Activated CD4-positive, alpha-beta T cell treated with anti-CD3 and anti-CD28 coated beads, Interleukin-2, amount 10 ng/mL, durations not matched to agents 7 days and 5 days (primary cell): ENCODE data around the gene TAF1B. TPM values are rescaled to one million over a fixed set of nuclear protein-coding genes. Genes with fewer than 3 reads are reported as not detected.

Experiments
- CTCF ChIA-PET: fragments of 350-600 bp; sonication (Branson Sonifier 250); formaldehyde crosslinking; loops from one replicate; lab custom pipeline; 2021; ENCODE audit warnings: antibody characterized with exemption; lab: Charles Lee
- POLR2A ChIA-PET: fragments of 350-600 bp; sonication (Branson Sonifier 250); formaldehyde crosslinking; loops from one replicate; lab custom pipeline; 2021; ENCODE audit warnings: antibody characterized with exemption; lab: Charles Lee
- DNase-seq: peaks from one replicate; pipeline ENCODE4 v3.0.0-alpha.2; 2020
- H3K27ac Mint-ChIP-seq: one replicate; pipeline ENCODE4 v1.8.0; 2021; ENCODE audit warnings: mild to moderate bottlenecking, moderate library complexity, mixed read lengths
- H3K27me3 Mint-ChIP-seq: one replicate; pipeline ENCODE4 v1.8.0; 2021; ENCODE audit warnings: mixed read lengths
- H3K36me3 Mint-ChIP-seq: one replicate; pipeline ENCODE4 v1.8.0; 2021; ENCODE audit warnings: low read depth, mixed read lengths
- H3K4me1 Mint-ChIP-seq: one replicate; pipeline ENCODE4 v1.8.0; 2021; ENCODE audit warnings: mixed read lengths
- H3K4me3 Mint-ChIP-seq: one replicate; pipeline ENCODE4 v1.8.0; 2021; ENCODE audit warnings: mild to moderate bottlenecking, moderate library complexity, mixed read lengths
- H3K9me3 Mint-ChIP-seq: one replicate; pipeline ENCODE4 v1.8.0; 2021; ENCODE audit warnings: mixed read lengths
- total RNA-seq, 2 experiments: library from RNA; stranded (reverse); gene quantifications; one replicate each; pipeline ENCODE4 v1.2.3, GENCODE V29; 2021

The TAF1B gene
- total RNA-seq: 10 to 100 TPM; 30.6 to 36.2 TPM

GRCh38 chr2:9843229-9844035 lies at the start of gene TAF1B:
Gene TAF1B, plus strand, starts transcription at chr2:9843474. Its CDS starts 68 bp downstream, at chr2:9843542.
- Mint-ChIP-seq H3K27me3 (peaks cover 2% of the 10 kb centered on the region), H3K27ac (peak within 1 kb of the TSS; percentile 92), H3K4me1 (peaks cover 51% of the 10 kb centered on the region), H3K9me3 (no peaks in the 10 kb centered on the region), H3K36me3 (peaks cover 32% of the 10 kb centered on the region), H3K4me3 (peak within 1 kb of the TSS; percentile 94)
- peak; percentile 88 for DNase-seq
- POLR2A ChIA-PET: interaction anchor here (0.6 to 0.9 kb wide), 3 partner anchors 13 to 455 kb away, joined by 3 read pairs; no protein-coding TSS in a partner anchor
- CTCF ChIA-PET: interaction anchor here (0.8 to 3.1 kb wide), 21 partner anchors 9 to 272 kb away, joined by 3 to 15 read pairs (median 3); no protein-coding TSS in a partner anchor

DNA sequence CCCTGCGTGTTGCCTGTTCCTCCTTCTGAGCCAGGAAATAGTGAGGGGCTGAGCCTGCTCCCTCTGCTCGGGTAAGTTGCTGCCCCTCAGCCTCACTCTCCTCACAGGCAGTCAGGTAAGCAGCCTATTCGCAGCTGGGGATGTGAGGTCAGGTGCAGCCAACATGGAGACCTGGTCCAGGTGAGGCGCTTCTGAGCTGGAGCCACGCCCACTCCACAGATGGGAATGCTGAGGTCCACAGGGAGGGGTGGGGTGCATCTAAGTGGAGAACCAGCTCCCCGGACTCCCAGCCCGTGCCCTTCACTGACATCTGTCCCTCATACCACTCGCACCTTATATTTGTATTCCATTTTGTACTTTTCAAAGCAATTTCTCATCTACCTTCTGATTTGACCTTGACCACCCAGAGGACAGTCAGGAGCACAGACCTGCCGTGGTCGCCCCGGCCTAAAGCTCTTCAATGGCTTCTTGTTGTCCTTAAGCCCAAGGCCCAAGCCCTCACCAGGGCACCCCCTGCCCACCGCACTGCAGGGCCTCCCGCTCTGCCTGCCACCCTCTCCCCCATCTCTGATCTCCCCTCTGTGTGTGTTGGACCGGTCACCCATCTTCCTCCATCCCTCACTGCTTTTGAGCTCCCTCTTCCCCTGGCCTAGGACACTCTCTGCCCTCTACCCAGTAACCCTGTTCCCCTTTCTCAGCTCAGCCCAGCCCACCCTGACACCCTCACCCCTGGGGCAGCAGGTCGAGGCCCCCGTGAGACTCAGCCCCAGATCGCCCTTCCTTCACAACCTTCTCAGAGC lies 49.2 kb upstream of the TAF1B start:
- Mint-ChIP-seq H3K27me3 (no peaks in the 10 kb centered on the region), H3K4me3 (no peak overlapping the region)

DNA sequence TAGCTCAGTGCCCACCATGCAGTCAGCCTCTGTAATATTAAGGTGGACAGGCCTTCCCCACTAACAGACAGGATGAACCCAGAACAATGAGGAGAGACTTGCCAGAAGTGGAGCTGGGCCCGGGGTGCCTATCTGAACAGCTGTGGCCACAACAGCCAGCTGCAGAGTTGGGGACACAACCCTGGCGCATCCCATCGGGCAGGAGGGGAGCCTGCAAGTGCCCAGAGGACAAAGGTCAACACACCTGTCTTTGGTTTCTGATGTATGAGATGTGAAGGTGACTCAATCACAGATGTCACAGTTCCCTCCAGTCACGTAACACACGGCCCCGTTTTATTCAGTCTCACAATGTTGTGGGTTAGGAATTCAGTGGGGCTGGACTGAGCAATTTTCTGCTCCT lies 48.2 kb upstream of the TAF1B start:
- ChIA-PET POLR2A (no interaction called here), CTCF (interaction anchor here (0.9 to 2.4 kb wide), 3 partner anchors 9 to 24 kb away, joined by 3 to 11 read pairs (median 8); no protein-coding TSS in a partner anchor)
- peaks cover 33% of the 10 kb centered on the region for H3K4me1 Mint-ChIP-seq
- no peak for DNase-seq
- no peaks in the 10 kb centered on the region for H3K36me3 Mint-ChIP-seq
- no peaks in the 10 kb centered on the region for H3K27me3 Mint-ChIP-seq
- H3K9me3 Mint-ChIP-seq: no peaks in the 10 kb centered on the region
- H3K4me3 Mint-ChIP-seq: no peak overlapping the region
- H3K27ac Mint-ChIP-seq: no peak overlapping the region

More for the DNA sequence above, 49.2 kb upstream of the TAF1B start:
- H3K4me1 Mint-ChIP-seq: peaks cover 23% of the 10 kb centered on the region
- peaks cover under 1% of the 10 kb centered on the region for H3K36me3 Mint-ChIP-seq
- H3K27ac Mint-ChIP-seq: peak overlapping the region; percentile 31
- ChIA-PET CTCF (interaction anchor here (0.9 to 2.4 kb wide), 5 partner anchors 8 to 23 kb away, joined by 3 to 11 read pairs (median 4); no protein-coding TSS in a partner anchor), POLR2A (no interaction called here)
- no peak for DNase-seq
- peaks cover 1% of the 10 kb centered on the region for H3K9me3 Mint-ChIP-seq

- Mint-ChIP-seq H3K36me3 (no peaks in the 10 kb centered on the region), H3K4me1 (peaks cover 40% of the 10 kb centered on the region), H3K9me3 (no peaks in the 10 kb centered on the region), H3K4me3 (no peak overlapping the region), H3K27me3 (no peaks in the 10 kb centered on the region), H3K27ac (no peak overlapping the region)
- CTCF ChIA-PET: interaction anchor here (0.6 to 8.9 kb wide), 6 partner anchors 10 to 247 kb away, joined by 3 to 106 read pairs (median 6); partner anchors contain the start of gene KLF11
- POLR2A ChIA-PET: no interaction called here
- DNase-seq: no peak
Observed at GRCh38 chr2:9796056-9797010, 46.9 kb upstream of the TAF1B start.

GRCh38 chr2:9797086-9797485 lies 46.2 kb upstream of the TAF1B start:
- peaks cover 41% of the 10 kb centered on the region for H3K4me1 Mint-ChIP-seq
- no peak overlapping the region for H3K27ac Mint-ChIP-seq
- CTCF ChIA-PET: interaction anchor here (0.6 to 8.9 kb wide), 8 partner anchors 11 to 247 kb away, joined by 3 to 106 read pairs (median 3); partner anchors contain the start of gene KLF11
- POLR2A ChIA-PET: no interaction called here
- H3K36me3 Mint-ChIP-seq: no peaks in the 10 kb centered on the region
- no peak for DNase-seq
- H3K27me3 Mint-ChIP-seq: no peaks in the 10 kb centered on the region
- H3K4me3 Mint-ChIP-seq: no peak overlapping the region
- no peaks in the 10 kb centered on the region for H3K9me3 Mint-ChIP-seq

DNA sequence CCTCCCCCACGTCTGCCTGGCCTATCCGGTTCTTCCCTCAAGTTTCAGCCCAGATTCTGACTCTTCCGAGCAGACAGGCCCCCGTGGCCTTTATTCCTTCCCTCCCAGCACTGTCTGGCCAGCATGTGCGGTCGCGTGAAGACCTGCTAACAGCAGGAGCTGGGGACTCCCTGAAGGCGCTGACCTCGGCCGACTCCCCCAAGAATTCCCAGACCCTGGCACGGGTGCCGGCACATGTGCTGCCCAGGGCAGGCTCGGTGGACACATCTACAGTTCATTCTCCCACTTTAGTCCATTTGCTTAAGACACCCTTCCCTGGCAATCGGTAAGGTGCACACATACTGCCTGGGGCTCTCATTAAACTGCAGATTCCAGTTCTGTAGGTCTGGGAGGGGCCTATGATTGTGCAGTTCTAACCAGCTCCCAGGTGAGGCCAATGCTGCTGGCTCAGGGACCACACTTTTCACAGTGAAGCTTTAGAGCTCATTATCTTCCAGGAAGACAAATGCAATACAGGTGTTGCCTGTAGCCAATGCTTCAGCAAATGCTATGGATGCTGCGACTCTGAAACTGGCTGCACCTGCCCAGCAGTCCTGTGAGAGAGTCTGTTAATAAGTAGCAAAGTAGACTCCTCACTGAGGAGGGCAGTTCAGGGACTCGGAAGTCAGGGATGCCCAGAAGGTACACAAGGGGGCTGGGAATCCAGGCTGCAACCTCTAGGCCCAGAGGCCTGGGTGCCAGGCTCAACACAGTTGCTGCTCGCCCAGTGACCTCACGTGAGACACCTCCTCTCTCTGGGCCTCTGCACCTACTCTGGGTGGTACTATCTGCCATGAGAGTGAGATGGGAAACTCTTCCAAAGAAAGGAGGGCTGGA lies 45.4 kb upstream of the TAF1B start:
- Mint-ChIP-seq H3K9me3 (no peaks in the 10 kb centered on the region), H3K27me3 (no peaks in the 10 kb centered on the region), H3K4me3 (no peak overlapping the region), H3K27ac (peak overlapping the region; percentile 91), H3K4me1 (peaks cover 37% of the 10 kb centered on the region), H3K36me3 (no peaks in the 10 kb centered on the region)
- ChIA-PET CTCF (interaction anchor here (0.6 to 8.9 kb wide), 7 partner anchors 12 to 142 kb away, joined by 3 to 106 read pairs (median 3); no protein-coding TSS in a partner anchor), POLR2A (interaction anchor here (0.7 kb wide), 1 partner anchor 1229 kb away, joined by 3 read pairs; no protein-coding TSS in a partner anchor)
- no peak for DNase-seq

DNA sequence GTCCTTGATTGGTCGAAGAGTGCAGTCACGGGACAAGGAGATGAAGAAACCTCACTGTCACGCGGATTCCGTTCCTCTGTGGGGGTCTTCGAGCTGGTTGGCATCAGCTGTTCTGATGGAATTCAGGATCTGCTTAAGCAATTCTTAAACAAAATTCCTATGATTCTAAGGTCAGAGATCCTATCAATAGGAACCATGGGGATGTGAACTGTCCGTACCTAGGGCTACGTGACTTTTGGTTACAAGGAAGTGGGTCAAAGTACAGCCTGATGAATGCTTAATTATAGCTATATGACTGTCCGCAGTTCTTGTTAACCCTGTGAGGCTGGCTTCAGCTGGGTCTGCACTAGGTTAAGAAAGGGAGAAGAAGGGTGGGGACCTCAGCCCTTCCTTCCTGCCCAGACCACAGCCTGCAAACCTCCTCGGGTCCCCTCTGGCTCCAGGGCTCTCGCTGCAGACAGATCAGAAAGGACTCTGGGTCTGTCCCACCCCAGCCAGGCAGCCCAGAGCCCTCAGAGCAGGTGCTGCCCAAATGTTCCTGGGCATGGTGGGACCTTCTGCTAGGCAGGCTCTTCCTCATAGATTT lies 44.2 kb upstream of the TAF1B start:
- peaks cover 34% of the 10 kb centered on the region for H3K4me1 Mint-ChIP-seq
- POLR2A ChIA-PET: no interaction called here
- no peaks in the 10 kb centered on the region for H3K36me3 Mint-ChIP-seq
- peak; percentile 36 for DNase-seq
- H3K4me3 Mint-ChIP-seq: peak overlapping the region; percentile 60
- CTCF ChIA-PET: interaction anchor here (0.5 to 8.9 kb wide), 22 partner anchors 9 to 990 kb away, joined by 3 to 106 read pairs (median 4); no protein-coding TSS in a partner anchor
- H3K27ac Mint-ChIP-seq: peak overlapping the region; percentile 91
- H3K9me3 Mint-ChIP-seq: no peaks in the 10 kb centered on the region
- H3K27me3 Mint-ChIP-seq: no peaks in the 10 kb centered on the region

DNA sequence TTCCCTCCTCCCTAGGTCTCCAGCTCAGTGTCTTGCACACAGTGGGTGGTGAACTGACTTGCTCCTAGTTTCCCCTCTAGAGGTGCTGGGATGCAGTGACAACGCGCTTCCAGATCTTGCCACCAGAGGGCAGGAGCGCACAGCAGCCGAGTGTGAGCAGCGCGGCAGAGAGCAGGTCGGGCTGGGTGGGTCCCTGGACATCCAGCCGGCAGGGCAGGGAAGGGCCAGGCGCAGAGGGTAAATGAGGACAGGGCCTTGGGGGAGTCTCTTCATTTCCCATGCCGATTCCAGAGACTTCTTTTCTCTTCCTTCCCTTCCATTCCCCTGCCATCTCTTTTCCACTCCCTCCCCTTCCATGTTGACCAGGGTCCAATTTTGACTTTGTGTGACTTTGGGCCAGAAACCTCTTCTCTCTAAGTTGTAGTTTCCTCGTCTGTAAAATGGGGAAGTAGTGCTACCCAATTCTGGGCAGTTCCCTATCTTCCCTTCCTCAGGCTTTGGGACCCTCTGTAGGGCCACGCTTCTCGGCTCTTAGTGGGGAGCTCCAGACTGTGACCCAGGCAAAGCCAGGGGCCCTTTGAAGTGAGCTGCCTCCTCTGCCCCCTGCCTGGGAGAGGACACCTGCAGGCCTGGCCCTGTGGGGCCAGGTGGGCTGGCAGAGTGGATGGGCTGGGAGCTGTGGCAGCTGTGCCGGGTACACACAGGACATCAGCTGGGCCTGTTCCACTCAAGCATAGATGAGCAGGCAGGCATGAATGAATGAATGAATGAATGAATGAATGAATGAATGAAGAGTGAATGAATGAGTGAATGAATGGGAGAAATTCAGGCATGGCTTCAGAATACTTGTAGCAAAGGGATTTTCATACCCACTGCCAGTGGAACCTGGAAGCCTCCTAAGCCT lies 43.3 kb upstream of the TAF1B start:
- peak; percentile 86 for DNase-seq
- CTCF ChIA-PET: interaction anchor here (0.5 to 8.9 kb wide), 25 partner anchors 8 to 990 kb away, joined by 3 to 106 read pairs (median 4); no protein-coding TSS in a partner anchor
- Mint-ChIP-seq H3K9me3 (no peaks in the 10 kb centered on the region), H3K4me1 (peaks cover 34% of the 10 kb centered on the region), H3K4me3 (peak overlapping the region; percentile 60), H3K27me3 (peaks cover 5% of the 10 kb centered on the region), H3K27ac (peak overlapping the region; percentile 91), H3K36me3 (no peaks in the 10 kb centered on the region)
- POLR2A ChIA-PET: no interaction called here

DNA sequence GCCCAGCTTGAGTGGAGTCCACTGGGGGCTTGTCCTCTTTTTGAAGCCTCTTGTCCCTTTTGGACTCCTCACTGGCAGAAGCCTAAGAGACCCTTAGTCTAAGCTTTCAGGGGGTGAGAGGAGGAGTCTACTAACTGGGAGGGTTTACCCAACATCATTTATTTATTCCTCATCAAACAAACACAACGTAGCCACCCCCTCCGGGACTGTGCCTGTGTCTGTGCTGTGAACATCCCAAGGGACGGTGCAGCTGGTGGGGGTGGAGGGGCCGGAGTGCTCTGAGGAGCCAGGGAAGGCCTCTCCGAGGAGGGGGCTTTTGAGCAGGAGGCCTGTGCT lies 42.7 kb upstream of the TAF1B start:
- no peak overlapping the region for H3K27ac Mint-ChIP-seq
- no peak overlapping the region for H3K4me3 Mint-ChIP-seq
- H3K9me3 Mint-ChIP-seq: no peaks in the 10 kb centered on the region
- H3K36me3 Mint-ChIP-seq: no peaks in the 10 kb centered on the region
- peaks cover 34% of the 10 kb centered on the region for H3K4me1 Mint-ChIP-seq
- CTCF ChIA-PET: interaction anchor here (0.5 to 8.9 kb wide), 14 partner anchors 13 to 272 kb away, joined by 3 to 106 read pairs (median 5); no protein-coding TSS in a partner anchor
- POLR2A ChIA-PET: no interaction called here
- no peak for DNase-seq
- H3K27me3 Mint-ChIP-seq: peaks cover 9% of the 10 kb centered on the region
